ENCODE data around the gene FOXO6. TPM values are rescaled to one million over a fixed set of nuclear protein-coding genes. Genes with fewer than 3 reads are reported as not detected.

FOXO6 gene
- total and polyA plus RNA-seq, 2 experiments from 2014 or later: 0.68 to 4.2 TPM

DNA sequence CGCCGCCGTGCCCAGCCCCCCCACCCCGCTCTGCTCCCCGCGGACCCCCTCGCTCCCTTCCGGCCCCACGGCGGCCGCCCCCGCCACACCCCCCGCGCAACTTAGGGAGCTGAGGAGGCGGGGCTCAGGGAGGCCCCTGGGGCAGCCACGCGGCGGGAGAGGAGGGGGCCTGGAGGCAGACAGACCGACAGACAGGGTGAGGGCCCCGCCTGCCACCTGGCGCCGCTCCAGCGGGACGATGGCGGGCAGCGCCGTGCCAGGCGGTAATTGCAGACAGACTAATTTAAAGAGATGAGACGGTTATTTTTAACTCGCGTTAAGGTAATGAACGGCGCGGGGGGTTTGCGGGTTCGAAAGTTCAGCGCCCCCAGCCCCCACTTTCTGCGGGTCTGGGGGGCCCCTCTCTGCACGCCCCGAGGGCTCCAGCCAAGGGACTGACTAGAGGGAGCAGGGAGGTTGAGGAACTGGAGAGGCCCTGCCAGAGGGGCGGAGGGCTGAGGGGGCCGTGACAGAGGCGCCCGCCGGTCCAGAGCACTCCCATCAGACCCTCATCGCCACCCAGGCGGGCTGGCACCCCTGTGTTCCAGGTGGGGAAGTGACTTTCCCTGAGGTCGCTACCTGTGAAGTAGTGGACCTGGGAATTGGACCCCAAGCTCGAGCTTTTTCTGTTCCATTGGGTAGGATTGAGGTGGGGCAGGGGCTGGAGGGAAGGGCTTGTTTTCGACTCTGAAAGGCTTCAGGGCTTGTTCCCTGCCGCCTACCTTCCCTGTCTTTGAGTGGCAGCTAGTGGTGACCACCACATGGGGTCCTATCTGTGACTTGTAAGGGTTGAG is 5.4 kb downstream of the FOXO6 start:
- Histone ChIP-seq H3K79me2 (replicated peaks; ENCODE audit: insufficient read depth) (no peaks in the 10 kb centered on the region), H3F3A (replicated peaks; ENCODE audit: low read depth) (no peaks in the 10 kb centered on the region), H3K4me3 (peak overlapping the region; percentile 80), H3K36me3 (ENCODE audit: insufficient read depth) (no peaks in the 10 kb centered on the region), H3K27me3 (ENCODE audit: insufficient read depth) (peaks cover 69% of the 10 kb centered on the region), H4K20me1 (replicated peaks; ENCODE audit: insufficient read depth) (no peaks in the 10 kb centered on the region; the same call in 1 of the 2 replicates), H3K4me2 (peak overlapping the region; percentile 95), H3K27ac (ENCODE audit: low read depth) (no peak overlapping the region), H3K9me2 (ENCODE audit: insufficient read depth) (no peaks in the 10 kb centered on the region), H3K4me1 (ENCODE audit: insufficient read depth) (peaks cover 56% of the 10 kb centered on the region), H2AFZ (peak overlapping the region; percentile 63; the same call in 1 of the 2 replicates)
- peak; percentile 11 for ATAC-seq
- Mint-ChIP-seq H3K27ac (no peak overlapping the region), H3K36me3 (ENCODE audit: low read depth) (no peaks in the 10 kb centered on the region), H3K4me3 (peak overlapping the region; percentile 68), H3K4me1 (peaks cover 64% of the 10 kb centered on the region), H3K9me3 (no peaks in the 10 kb centered on the region), H3K27me3 (ENCODE audit: insufficient read depth, low read depth, poor library complexity) (peaks cover 55% of the 10 kb centered on the region)
- TF ChIP-seq EZH2 (IDR thresholded peaks at IDR 0.05; ENCODE audit: low read depth, unreplicated experiment): peak; percentile 55
- TF ChIP-seq, protein P1, sequence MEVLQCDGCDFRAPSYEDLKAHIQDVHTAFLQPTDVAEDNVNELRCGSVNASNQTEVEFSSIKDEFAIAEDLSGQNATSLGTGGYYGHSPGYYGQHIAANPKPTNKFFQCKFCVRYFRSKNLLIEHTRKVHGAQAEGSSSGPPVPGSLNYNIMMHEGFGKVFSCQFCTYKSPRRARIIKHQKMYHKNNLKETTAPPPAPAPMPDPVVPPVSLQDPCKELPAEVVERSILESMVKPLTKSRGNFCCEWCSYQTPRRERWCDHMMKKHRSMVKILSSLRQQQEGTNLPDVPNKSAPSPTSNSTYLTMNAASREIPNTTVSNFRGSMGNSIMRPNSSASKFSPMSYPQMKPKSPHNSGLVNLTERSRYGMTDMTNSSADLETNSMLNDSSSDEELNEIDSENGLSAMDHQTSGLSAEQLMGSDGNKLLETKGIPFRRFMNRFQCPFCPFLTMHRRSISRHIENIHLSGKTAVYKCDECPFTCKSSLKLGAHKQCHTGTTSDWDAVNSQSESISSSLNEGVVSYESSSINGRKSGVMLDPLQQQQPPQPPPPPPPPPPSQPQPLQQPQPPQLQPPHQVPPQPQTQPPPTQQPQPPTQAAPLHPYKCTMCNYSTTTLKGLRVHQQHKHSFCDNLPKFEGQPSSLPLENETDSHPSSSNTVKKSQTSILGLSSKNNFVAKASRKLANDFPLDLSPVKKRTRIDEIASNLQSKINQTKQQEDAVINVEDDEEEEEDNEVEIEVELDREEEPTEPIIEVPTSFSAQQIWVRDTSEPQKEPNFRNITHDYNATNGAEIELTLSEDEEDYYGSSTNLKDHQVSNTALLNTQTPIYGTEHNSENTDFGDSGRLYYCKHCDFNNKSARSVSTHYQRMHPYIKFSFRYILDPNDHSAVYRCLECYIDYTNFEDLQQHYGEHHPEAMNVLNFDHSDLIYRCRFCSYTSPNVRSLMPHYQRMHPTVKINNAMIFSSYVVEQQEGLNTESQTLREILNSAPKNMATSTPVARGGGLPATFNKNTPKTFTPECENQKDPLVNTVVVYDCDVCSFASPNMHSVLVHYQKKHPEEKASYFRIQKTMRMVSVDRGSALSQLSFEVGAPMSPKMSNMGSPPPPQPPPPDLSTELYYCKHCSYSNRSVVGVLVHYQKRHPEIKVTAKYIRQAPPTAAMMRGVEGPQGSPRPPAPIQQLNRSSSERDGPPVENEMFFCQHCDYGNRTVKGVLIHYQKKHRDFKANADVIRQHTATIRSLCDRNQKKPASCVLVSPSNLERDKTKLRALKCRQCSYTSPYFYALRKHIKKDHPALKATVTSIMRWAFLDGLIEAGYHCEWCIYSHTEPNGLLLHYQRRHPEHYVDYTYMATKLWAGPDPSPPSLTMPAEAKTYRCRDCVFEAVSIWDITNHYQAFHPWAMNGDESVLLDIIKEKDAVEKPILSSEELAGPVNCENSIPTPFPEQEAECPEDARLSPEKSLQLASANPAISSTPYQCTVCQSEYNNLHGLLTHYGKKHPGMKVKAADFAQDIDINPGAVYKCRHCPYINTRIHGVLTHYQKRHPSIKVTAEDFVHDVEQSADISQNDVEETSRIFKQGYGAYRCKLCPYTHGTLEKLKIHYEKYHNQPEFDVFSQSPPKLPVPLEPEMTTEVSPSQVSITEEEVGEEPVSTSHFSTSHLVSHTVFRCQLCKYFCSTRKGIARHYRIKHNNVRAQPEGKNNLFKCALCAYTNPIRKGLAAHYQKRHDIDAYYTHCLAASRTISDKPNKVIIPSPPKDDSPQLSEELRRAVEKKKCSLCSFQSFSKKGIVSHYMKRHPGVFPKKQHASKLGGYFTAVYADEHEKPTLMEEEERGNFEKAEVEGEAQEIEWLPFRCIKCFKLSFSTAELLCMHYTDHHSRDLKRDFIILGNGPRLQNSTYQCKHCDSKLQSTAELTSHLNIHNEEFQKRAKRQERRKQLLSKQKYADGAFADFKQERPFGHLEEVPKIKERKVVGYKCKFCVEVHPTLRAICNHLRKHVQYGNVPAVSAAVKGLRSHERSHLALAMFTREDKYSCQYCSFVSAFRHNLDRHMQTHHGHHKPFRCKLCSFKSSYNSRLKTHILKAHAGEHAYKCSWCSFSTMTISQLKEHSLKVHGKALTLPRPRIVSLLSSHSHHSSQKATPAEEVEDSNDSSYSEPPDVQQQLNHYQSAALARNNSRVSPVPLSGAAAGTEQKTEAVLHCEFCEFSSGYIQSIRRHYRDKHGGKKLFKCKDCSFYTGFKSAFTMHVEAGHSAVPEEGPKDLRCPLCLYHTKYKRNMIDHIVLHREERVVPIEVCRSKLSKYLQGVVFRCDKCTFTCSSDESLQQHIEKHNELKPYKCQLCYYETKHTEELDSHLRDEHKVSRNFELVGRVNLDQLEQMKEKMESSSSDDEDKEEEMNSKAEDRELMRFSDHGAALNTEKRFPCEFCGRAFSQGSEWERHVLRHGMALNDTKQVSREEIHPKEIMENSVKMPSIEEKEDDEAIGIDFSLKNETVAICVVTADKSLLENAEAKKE (CRISPR knock-in tag; IDR thresholded peaks at IDR 0.05): no peak
- DNase-seq (ENCODE audit: low spot score): peak; percentile 40

DNA sequence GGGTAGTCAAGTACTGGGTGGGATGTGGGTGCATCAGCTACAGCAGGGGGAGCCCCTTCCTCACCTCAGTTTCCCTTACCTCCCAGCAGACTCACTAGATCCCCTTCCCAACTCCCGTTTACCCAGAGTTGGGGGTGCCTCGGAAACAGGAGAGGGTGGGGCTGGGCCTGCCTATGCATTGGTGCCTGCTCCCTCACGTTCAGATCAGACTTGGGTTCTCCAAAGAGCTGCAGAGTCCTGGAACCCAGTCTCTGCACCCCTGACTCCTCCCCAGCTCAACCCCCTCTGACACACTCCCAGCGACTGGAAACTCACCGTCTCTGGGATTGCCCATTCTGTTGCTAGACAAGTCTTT is 6.0 kb downstream of the FOXO6 start:
- peaks cover 63% of the 10 kb centered on the region for H3K27me3 ChIP-seq (ENCODE audit: insufficient read depth)
- Mint-ChIP-seq H3K4me3 (peak overlapping the region; percentile 68), H3K4me1 (peaks cover 69% of the 10 kb centered on the region), H3K36me3 (ENCODE audit: low read depth) (no peaks in the 10 kb centered on the region), H3K27me3 (ENCODE audit: insufficient read depth, low read depth, poor library complexity) (peaks cover 52% of the 10 kb centered on the region), H3K9me3 (no peaks in the 10 kb centered on the region), H3K27ac (no peak overlapping the region)
- no peak for DNase-seq (ENCODE audit: low spot score)
- H4K20me1 ChIP-seq (replicated peaks; ENCODE audit: insufficient read depth): no peaks in the 10 kb centered on the region; the same call in 1 of the 2 replicates
- TF ChIP-seq JUNB (IDR thresholded peaks at IDR 0.05; ENCODE audit: unreplicated experiment) (no peak), ZNF331 (CRISPR knock-in tag; IDR thresholded peaks at IDR 0.05; ENCODE audit: low read depth) (no peak), EZH2phosphoT487 (IDR thresholded peaks at IDR 0.05; ENCODE audit: unreplicated experiment) (no peak), STAT1 (IDR thresholded peaks at IDR 0.05; ENCODE audit: unreplicated experiment) (no peak)
- TF ChIP-seq, protein P2, sequence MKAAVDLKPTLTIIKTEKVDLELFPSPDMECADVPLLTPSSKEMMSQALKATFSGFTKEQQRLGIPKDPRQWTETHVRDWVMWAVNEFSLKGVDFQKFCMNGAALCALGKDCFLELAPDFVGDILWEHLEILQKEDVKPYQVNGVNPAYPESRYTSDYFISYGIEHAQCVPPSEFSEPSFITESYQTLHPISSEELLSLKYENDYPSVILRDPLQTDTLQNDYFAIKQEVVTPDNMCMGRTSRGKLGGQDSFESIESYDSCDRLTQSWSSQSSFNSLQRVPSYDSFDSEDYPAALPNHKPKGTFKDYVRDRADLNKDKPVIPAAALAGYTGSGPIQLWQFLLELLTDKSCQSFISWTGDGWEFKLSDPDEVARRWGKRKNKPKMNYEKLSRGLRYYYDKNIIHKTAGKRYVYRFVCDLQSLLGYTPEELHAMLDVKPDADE (IDR thresholded peaks at IDR 0.05): no peak
- TF ChIP-seq, protein P3, sequence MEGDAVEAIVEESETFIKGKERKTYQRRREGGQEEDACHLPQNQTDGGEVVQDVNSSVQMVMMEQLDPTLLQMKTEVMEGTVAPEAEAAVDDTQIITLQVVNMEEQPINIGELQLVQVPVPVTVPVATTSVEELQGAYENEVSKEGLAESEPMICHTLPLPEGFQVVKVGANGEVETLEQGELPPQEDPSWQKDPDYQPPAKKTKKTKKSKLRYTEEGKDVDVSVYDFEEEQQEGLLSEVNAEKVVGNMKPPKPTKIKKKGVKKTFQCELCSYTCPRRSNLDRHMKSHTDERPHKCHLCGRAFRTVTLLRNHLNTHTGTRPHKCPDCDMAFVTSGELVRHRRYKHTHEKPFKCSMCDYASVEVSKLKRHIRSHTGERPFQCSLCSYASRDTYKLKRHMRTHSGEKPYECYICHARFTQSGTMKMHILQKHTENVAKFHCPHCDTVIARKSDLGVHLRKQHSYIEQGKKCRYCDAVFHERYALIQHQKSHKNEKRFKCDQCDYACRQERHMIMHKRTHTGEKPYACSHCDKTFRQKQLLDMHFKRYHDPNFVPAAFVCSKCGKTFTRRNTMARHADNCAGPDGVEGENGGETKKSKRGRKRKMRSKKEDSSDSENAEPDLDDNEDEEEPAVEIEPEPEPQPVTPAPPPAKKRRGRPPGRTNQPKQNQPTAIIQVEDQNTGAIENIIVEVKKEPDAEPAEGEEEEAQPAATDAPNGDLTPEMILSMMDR (conservative IDR thresholded peaks at IDR 0.05; ENCODE audit: low read depth in 2 of 2): peak in 1 of 2 experiments; percentile 63; a peak in 2 of 4 replicates
- H3K4me1 ChIP-seq (ENCODE audit: insufficient read depth): peaks cover 59% of the 10 kb centered on the region
- H3K36me3 ChIP-seq (ENCODE audit: insufficient read depth): no peaks in the 10 kb centered on the region
- H3F3A ChIP-seq (replicated peaks; ENCODE audit: low read depth): no peaks in the 10 kb centered on the region
- H3K79me2 ChIP-seq (replicated peaks; ENCODE audit: insufficient read depth): no peaks in the 10 kb centered on the region
- no peak for ATAC-seq
- H3K9me2 ChIP-seq (ENCODE audit: insufficient read depth): no peaks in the 10 kb centered on the region
- H3K4me3 ChIP-seq: peak overlapping the region; percentile 80
- no peak overlapping the region for H3K27ac ChIP-seq (ENCODE audit: low read depth)
- H3K4me2 ChIP-seq: peak overlapping the region; percentile 95
- H2AFZ ChIP-seq: no peak overlapping the region; the same call in 1 of the 2 replicates
